WTC11 (cell line): ENCODE data around the gene HERPUD2.

ENCODE experiments used
- ATF1 ChIP-seq: sonication (generic); formaldehyde crosslinking; IDR thresholded peaks from 2 replicates; pipeline ENCODE4 v1.8.1; 2023; ENCODE audit warnings: mild to moderate bottlenecking, moderate library complexity, missing genetic modification reagents
- NR3C1 ChIP-seq: sonication (generic); formaldehyde crosslinking; conservative IDR thresholded peaks from 2 replicates; pipeline ENCODE4 v1.8.1; 2023; ENCODE audit warnings: low read depth, mild to moderate bottlenecking, missing genetic modification reagents
- TCF7 ChIP-seq: sonication (generic); formaldehyde crosslinking; IDR thresholded peaks from 2 replicates; pipeline ENCODE4 v1.8.0; 2022; ENCODE audit warnings: mild to moderate bottlenecking, low read depth, missing genetic modification reagents, moderate library complexity
- ZBTB21 ChIP-seq: sonication (generic); formaldehyde crosslinking; IDR thresholded peaks from 2 replicates; pipeline ENCODE4 v1.8.1; 2023; ENCODE audit warnings: mild to moderate bottlenecking, missing genetic modification reagents, borderline replicate concordance
- TF ChIP-seq, protein P1 (sequence below): fragments of 250-450 bp; sonication (Bioruptor Pico); IDR thresholded peaks from 2 replicates; pipeline ENCODE4 v1.9.0; 2021; ENCODE audit warnings: mild to moderate bottlenecking, borderline replicate concordance
- TF ChIP-seq, protein P2 (sequence below): fragments of 200-600 bp; IDR thresholded peaks from 2 replicates; pipeline ENCODE4 v1.8.0; 2022; ENCODE audit warnings: antibody characterized with exemption
- TF ChIP-seq, protein P3 (sequence below): sonication (generic); formaldehyde crosslinking; IDR thresholded peaks from 2 replicates; pipeline ENCODE4 v1.8.1; 2023; ENCODE audit warnings: mild to moderate bottlenecking, missing genetic modification reagents, moderate library complexity
- TF ChIP-seq, protein P4 (sequence below): sonication (generic); formaldehyde crosslinking; IDR thresholded peaks from 2 replicates; pipeline ENCODE4 v1.8.0; 2022; ENCODE audit warnings: mild to moderate bottlenecking, missing genetic modification reagents
- TF ChIP-seq, protein P5 (sequence below): sonication (generic); formaldehyde crosslinking; IDR thresholded peaks from 2 replicates; pipeline ENCODE4 v1.8.1; 2023; ENCODE audit warnings: mild to moderate bottlenecking, missing genetic modification reagents
- TF ChIP-seq, protein P6 (sequence below): sonication (generic); formaldehyde crosslinking; IDR thresholded peaks from 2 replicates; pipeline ENCODE4 v1.8.0; 2023; ENCODE audit warnings: mild to moderate bottlenecking, missing genetic modification reagents
- TF ChIP-seq, protein P7 (sequence below): sonication (generic); formaldehyde crosslinking; IDR thresholded peaks from 2 replicates; pipeline ENCODE4 v1.8.1; 2023; ENCODE audit warnings: mild to moderate bottlenecking, moderate library complexity, missing genetic modification reagents

DNA sequence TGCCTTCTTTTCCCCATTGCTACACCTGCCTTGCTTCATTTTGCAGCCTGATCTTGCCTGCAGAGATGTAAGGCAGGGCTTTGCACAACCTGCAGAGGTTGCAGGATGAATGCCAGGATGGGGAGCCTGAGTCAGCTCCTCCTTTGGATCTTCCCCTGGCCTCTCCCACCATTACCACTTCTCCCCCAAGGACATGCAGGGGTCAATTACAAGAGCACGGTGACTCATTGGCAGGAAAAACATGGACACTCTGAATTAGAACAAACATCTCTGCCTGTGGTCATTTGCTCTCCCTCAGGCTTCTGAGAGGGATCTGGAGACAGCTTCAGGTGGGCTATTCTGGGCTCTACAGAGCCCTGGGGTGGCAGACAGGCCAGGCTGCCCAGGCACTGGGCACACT lies 89.2 kb downstream of the HERPUD2 start:
- TF ChIP-seq, protein P1, sequence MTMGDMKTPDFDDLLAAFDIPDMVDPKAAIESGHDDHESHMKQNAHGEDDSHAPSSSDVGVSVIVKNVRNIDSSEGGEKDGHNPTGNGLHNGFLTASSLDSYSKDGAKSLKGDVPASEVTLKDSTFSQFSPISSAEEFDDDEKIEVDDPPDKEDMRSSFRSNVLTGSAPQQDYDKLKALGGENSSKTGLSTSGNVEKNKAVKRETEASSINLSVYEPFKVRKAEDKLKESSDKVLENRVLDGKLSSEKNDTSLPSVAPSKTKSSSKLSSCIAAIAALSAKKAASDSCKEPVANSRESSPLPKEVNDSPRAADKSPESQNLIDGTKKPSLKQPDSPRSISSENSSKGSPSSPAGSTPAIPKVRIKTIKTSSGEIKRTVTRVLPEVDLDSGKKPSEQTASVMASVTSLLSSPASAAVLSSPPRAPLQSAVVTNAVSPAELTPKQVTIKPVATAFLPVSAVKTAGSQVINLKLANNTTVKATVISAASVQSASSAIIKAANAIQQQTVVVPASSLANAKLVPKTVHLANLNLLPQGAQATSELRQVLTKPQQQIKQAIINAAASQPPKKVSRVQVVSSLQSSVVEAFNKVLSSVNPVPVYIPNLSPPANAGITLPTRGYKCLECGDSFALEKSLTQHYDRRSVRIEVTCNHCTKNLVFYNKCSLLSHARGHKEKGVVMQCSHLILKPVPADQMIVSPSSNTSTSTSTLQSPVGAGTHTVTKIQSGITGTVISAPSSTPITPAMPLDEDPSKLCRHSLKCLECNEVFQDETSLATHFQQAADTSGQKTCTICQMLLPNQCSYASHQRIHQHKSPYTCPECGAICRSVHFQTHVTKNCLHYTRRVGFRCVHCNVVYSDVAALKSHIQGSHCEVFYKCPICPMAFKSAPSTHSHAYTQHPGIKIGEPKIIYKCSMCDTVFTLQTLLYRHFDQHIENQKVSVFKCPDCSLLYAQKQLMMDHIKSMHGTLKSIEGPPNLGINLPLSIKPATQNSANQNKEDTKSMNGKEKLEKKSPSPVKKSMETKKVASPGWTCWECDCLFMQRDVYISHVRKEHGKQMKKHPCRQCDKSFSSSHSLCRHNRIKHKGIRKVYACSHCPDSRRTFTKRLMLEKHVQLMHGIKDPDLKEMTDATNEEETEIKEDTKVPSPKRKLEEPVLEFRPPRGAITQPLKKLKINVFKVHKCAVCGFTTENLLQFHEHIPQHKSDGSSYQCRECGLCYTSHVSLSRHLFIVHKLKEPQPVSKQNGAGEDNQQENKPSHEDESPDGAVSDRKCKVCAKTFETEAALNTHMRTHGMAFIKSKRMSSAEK, result no peak
- TF ChIP-seq, protein P2, sequence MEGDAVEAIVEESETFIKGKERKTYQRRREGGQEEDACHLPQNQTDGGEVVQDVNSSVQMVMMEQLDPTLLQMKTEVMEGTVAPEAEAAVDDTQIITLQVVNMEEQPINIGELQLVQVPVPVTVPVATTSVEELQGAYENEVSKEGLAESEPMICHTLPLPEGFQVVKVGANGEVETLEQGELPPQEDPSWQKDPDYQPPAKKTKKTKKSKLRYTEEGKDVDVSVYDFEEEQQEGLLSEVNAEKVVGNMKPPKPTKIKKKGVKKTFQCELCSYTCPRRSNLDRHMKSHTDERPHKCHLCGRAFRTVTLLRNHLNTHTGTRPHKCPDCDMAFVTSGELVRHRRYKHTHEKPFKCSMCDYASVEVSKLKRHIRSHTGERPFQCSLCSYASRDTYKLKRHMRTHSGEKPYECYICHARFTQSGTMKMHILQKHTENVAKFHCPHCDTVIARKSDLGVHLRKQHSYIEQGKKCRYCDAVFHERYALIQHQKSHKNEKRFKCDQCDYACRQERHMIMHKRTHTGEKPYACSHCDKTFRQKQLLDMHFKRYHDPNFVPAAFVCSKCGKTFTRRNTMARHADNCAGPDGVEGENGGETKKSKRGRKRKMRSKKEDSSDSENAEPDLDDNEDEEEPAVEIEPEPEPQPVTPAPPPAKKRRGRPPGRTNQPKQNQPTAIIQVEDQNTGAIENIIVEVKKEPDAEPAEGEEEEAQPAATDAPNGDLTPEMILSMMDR, result no peak
- TF ChIP-seq, protein P3, sequence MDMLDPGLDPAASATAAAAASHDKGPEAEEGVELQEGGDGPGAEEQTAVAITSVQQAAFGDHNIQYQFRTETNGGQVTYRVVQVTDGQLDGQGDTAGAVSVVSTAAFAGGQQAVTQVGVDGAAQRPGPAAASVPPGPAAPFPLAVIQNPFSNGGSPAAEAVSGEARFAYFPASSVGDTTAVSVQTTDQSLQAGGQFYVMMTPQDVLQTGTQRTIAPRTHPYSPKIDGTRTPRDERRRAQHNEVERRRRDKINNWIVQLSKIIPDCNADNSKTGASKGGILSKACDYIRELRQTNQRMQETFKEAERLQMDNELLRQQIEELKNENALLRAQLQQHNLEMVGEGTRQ, result no peak
- TF ChIP-seq, protein P4, sequence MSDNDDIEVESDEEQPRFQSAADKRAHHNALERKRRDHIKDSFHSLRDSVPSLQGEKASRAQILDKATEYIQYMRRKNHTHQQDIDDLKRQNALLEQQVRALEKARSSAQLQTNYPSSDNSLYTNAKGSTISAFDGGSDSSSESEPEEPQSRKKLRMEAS, result no peak
- TF ChIP-seq ZBTB21 (no peak), TCF7 (no peak), NR3C1 (no peak), ATF1 (CRISPR knock-in tag) (no peak)
- TF ChIP-seq, protein P5, sequence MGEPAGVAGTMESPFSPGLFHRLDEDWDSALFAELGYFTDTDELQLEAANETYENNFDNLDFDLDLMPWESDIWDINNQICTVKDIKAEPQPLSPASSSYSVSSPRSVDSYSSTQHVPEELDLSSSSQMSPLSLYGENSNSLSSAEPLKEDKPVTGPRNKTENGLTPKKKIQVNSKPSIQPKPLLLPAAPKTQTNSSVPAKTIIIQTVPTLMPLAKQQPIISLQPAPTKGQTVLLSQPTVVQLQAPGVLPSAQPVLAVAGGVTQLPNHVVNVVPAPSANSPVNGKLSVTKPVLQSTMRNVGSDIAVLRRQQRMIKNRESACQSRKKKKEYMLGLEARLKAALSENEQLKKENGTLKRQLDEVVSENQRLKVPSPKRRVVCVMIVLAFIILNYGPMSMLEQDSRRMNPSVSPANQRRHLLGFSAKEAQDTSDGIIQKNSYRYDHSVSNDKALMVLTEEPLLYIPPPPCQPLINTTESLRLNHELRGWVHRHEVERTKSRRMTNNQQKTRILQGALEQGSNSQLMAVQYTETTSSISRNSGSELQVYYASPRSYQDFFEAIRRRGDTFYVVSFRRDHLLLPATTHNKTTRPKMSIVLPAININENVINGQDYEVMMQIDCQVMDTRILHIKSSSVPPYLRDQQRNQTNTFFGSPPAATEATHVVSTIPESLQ (CRISPR knock-in tag), result no peak
- TF ChIP-seq, protein P6, sequence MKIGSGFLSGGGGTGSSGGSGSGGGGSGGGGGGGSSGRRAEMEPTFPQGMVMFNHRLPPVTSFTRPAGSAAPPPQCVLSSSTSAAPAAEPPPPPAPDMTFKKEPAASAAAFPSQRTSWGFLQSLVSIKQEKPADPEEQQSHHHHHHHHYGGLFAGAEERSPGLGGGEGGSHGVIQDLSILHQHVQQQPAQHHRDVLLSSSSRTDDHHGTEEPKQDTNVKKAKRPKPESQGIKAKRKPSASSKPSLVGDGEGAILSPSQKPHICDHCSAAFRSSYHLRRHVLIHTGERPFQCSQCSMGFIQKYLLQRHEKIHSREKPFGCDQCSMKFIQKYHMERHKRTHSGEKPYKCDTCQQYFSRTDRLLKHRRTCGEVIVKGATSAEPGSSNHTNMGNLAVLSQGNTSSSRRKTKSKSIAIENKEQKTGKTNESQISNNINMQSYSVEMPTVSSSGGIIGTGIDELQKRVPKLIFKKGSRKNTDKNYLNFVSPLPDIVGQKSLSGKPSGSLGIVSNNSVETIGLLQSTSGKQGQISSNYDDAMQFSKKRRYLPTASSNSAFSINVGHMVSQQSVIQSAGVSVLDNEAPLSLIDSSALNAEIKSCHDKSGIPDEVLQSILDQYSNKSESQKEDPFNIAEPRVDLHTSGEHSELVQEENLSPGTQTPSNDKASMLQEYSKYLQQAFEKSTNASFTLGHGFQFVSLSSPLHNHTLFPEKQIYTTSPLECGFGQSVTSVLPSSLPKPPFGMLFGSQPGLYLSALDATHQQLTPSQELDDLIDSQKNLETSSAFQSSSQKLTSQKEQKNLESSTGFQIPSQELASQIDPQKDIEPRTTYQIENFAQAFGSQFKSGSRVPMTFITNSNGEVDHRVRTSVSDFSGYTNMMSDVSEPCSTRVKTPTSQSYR (CRISPR knock-in tag), result no peak
- TF ChIP-seq, protein P7, sequence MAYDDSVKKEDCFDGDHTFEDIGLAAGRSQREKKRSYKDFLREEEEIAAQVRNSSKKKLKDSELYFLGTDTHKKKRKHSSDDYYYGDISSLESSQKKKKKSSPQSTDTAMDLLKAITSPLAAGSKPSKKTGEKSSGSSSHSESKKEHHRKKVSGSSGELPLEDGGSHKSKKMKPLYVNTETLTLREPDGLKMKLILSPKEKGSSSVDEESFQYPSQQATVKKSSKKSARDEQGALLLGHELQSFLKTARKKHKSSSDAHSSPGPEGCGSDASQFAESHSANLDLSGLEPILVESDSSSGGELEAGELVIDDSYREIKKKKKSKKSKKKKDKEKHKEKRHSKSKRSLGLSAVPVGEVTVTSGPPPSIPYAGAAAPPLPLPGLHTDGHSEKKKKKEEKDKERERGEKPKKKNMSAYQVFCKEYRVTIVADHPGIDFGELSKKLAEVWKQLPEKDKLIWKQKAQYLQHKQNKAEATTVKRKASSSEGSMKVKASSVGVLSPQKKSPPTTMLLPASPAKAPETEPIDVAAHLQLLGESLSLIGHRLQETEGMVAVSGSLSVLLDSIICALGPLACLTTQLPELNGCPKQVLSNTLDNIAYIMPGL (CRISPR knock-in tag), result no peak
